Endothelial cell of umbilical vein (primary cell): Measurements from ENCODE around the gene CLEC4D. TPM values are rescaled to one million over a fixed set of nuclear protein-coding genes. Genes with fewer than 3 reads are reported as not detected.

Experiments
- BruUV-seq: library from RNA; stranded (reverse); fragments of 400-500 nt; replicated peaks from 2 replicates; lab custom pipeline; 2021; lab: Mats Ljungman, UMichigan
- CTCF ChIA-PET: fragments of 300-600, 350-600 bp; sonication (Branson Sonifier 250); formaldehyde crosslinking; loops from one replicate; lab custom pipeline; 2021; ENCODE audit warnings: antibody characterized with exemption, inconsistent platforms; lab: Charles Lee
- POLR2A ChIA-PET: fragments of 300-600, 350-600 bp; sonication (Branson Sonifier 250); formaldehyde crosslinking; loops from one replicate; lab custom pipeline; 2021; ENCODE audit warnings: antibody characterized with exemption, inconsistent platforms; lab: Charles Lee
- DNase-seq: peaks from one replicate; pipeline ENCODE4 v3.0.0-alpha.2; 2011; ENCODE audit warnings: low read depth, low spot score
- FAIRE-seq: peaks from 2 replicates; lab custom pipeline; 2011; peaks lifted over from hg19 to GRCh38; lab: Jason Lieb, UNC
- H2AFZ ChIP-seq: 2 replicates; pipeline ENCODE4 v1.6.0; 2012; ENCODE audit warnings: low read depth, low read length, control low read depth, inconsistent platforms
- H3K27ac ChIP-seq: 2 replicates; pipeline ENCODE4 v1.5.1; 2011; ENCODE audit warnings: low read depth, mild to moderate bottlenecking, control low read depth, low read length, moderate library complexity; ENCODE audit not compliant: insufficient read depth
- H3K27me3 ChIP-seq, 2 experiments: 2 replicates each; pipeline versions ENCODE4 v1.6.0 to v1.6.1; 2011; ENCODE audit warnings: low read length in 2 of 2, mixed read lengths in 1 of 2; ENCODE audit not compliant: control insufficient read depth in 2 of 2, insufficient read depth in 2 of 2
- H3K36me3 ChIP-seq, 2 experiments: 2 replicates in 1 of 2; 3 replicates in 1 of 2; pipeline ENCODE4 v1.5.1; 2011; ENCODE audit warnings: low read length in 2 of 2, mild to moderate bottlenecking in 1 of 2, moderate library complexity in 1 of 2; ENCODE audit not compliant: control insufficient read depth in 2 of 2, insufficient read depth in 2 of 2; ENCODE audit errors: extremely low read depth in 1 of 2
- H3K4me1 ChIP-seq: 3 replicates; pipeline ENCODE4 v1.5.1; 2011; ENCODE audit warnings: mild to moderate bottlenecking, low read length; ENCODE audit not compliant: control insufficient read depth, insufficient read depth; ENCODE audit errors: extremely low read depth
- H3K4me2 ChIP-seq: 2 replicates; pipeline ENCODE4 v1.6.1; 2011; ENCODE audit warnings: low read length, control low read depth, mixed read lengths; ENCODE audit not compliant: insufficient read depth
- H3K4me3 ChIP-seq, 3 experiments: fragments of 200-600 bp in 1 of 3; sonication (generic), shearing (Covaris generic) in 1 of 3; replicated peaks in 1 of 3; 2 replicates each; pipeline ENCODE4 v1.5.1; 2011 to 2016; ENCODE audit warnings: control low read depth in 3 of 3, low read length in 3 of 3, mild to moderate bottlenecking in 2 of 3, inconsistent platforms in 1 of 3, low read depth in 1 of 3, moderate library complexity in 1 of 3; ENCODE audit not compliant: insufficient read depth in 1 of 3
- H3K79me2 ChIP-seq: 2 replicates; pipeline ENCODE4 v1.6.0; 2012; ENCODE audit warnings: low read length, inconsistent platforms; ENCODE audit not compliant: control insufficient read depth, insufficient read depth
- H3K9ac ChIP-seq: replicated peaks from 2 replicates; pipeline ENCODE3; 2011; ENCODE audit warnings: low read length, control low read depth; ENCODE audit not compliant: insufficient read depth; ENCODE audit errors: extremely low read depth
- H3K9me1 ChIP-seq: replicated peaks from 3 replicates; pipeline ENCODE4 v1.6.0; 2011; ENCODE audit warnings: mild to moderate bottlenecking, low read length; ENCODE audit not compliant: control insufficient read depth, insufficient read depth; ENCODE audit errors: extremely low read depth
- H3K9me3 ChIP-seq: replicated peaks from 2 replicates; pipeline ENCODE4 v1.5.1; 2012; ENCODE audit warnings: low read length, inconsistent platforms; ENCODE audit not compliant: control insufficient read depth, insufficient read depth
- H4K20me1 ChIP-seq: replicated peaks from 2 replicates; pipeline ENCODE3; 2011; ENCODE audit warnings: mild to moderate bottlenecking, low read length; ENCODE audit not compliant: control insufficient read depth, insufficient read depth; ENCODE audit errors: extremely low read depth
- EZH2 ChIP-seq: IDR thresholded peaks from 2 replicates; pipeline ENCODE4 v1.6.1; 2012; ENCODE audit warnings: borderline replicate concordance, low read depth, mild to moderate bottlenecking, moderate library complexity, low read length, inconsistent platforms; ENCODE audit not compliant: severe bottlenecking
- FOS ChIP-seq: IDR thresholded peaks from 2 replicates; pipeline ENCODE4 v1.6.1; 2011; ENCODE audit warnings: mild to moderate bottlenecking, low read length, moderate library complexity, borderline replicate concordance; ENCODE audit not compliant: insufficient read depth
- GATA2 ChIP-seq: IDR thresholded peaks from 2 replicates; pipeline ENCODE4 v1.7.0; 2011; ENCODE audit warnings: low read depth, mild to moderate bottlenecking, moderate library complexity, mixed read lengths, low read length; ENCODE audit not compliant: insufficient read length, insufficient read depth
- JUN ChIP-seq: IDR thresholded peaks from 2 replicates; pipeline ENCODE4 v1.6.1; 2011; ENCODE audit warnings: borderline replicate concordance, low read depth; ENCODE audit not compliant: insufficient read length, insufficient read depth
- MYC ChIP-seq: IDR thresholded peaks from one replicate; pipeline ENCODE4 v1.6.1; 2011; ENCODE audit warnings: mild to moderate bottlenecking, low read depth, low read length
- POLR2A ChIP-seq: IDR thresholded peaks from 2 replicates; pipeline ENCODE4 v1.6.1; 2012; ENCODE audit warnings: low read depth, mild to moderate bottlenecking, control low read depth, low read length
- POLR2AphosphoS5 ChIP-seq: IDR thresholded peaks from 2 replicates; pipeline ENCODE4 v1.6.1; 2012; ENCODE audit warnings: low read depth, mild to moderate bottlenecking, control low read depth, low read length, moderate library complexity; ENCODE audit not compliant: insufficient read depth
- dilution Hi-C: fragments of 300-500 bp; cut with MboI; formaldehyde crosslinking; loops from one replicate; pipeline ENCODE4 v1.15.0; 2019; ENCODE audit warnings: low sequenced_read_pairs; ENCODE audit not compliant: extremely low pct_ligation_motif_present
- intact Hi-C: fragments of 100-400 bp; cut with micrococcal nuclease; formaldehyde crosslinking; loops from one replicate; pipeline ENCODE4 v1.10.0; 2022
- polyA plus RNA-seq, 4 experiments: library from polyadenylated mRNA; depleted of rRNA in 3 of 4; stranded (reverse) in 3 of 4; unstranded in 1 of 4; fragments of >200 nt; gene quantifications; 2 replicates each; pipeline versions ENCODE4 v1.2.1 to v1.2.3, GENCODE V29; 2011 to 2012; ENCODE audit warnings: missing spikeins in 1 of 4
- total RNA-seq: library from RNA; stranded (reverse); gene quantifications from 2 replicates; pipeline ENCODE4 v1.2.3, GENCODE V29; 2021
- TF ChIP-seq, protein P1 (sequence below): IDR thresholded peaks from 2 replicates; pipeline ENCODE4 v1.6.1; 2011; ENCODE audit not compliant: insufficient read depth, insufficient read length
- TF ChIP-seq, protein P2 (sequence below), 2 donors: IDR thresholded peaks; 1 replicate in 1 of 2; 2 replicates in 1 of 2; pipeline ENCODE4 v1.5.1; 2011; ENCODE audit warnings: low read length in 2 of 2, mild to moderate bottlenecking in 2 of 2, moderate library complexity in 2 of 2, control low read depth in 1 of 2, inconsistent platforms in 1 of 2, low read depth in 1 of 2; ENCODE audit not compliant: insufficient read depth in 1 of 2; ENCODE audit errors: extremely low read depth in 1 of 2

The CLEC4D gene
- total and polyA plus RNA-seq, 2 donors (not counting 3 experiments of a cell fraction or from before 2014, with no cell fraction given): not detected

DNA sequence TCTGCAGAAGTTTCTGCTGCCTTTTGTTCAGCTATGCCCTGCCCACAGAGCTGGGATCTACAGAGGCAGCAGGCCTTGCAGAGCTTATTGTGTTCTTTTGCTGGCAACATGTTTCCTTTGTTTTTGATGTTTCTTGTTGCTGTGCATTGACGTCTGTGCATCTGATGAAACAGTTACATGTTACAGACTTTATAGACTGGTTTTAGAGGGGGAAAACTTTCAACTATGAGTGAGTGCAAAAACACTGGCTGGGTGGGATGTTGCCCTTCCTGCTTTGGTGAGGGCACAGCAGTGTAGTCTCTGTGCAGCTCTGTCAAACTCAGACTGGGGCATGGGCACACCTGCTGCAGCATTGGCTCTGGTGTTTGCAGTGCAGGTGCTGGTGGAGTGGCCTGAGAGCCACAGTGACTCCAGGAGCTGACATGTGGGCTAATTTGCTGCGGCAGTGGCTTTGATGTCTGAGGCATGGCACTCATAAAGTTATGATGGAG lies 30.7 kb upstream of the CLEC4D start:
- H3K4me1 ChIP-seq: no peaks in the 10 kb centered on the region
- no peaks in the 10 kb centered on the region for H3K79me2 ChIP-seq
- intact Hi-C loops: no loop called here
- no peaks in the 10 kb centered on the region for H3K36me3 ChIP-seq
- no peak overlapping the region for H3K9ac ChIP-seq
- no peak overlapping the region for H2AFZ ChIP-seq
- DNase-seq: no peak
- no peaks in the 10 kb centered on the region for H4K20me1 ChIP-seq
- dilution Hi-C loops: no loop called here
- no TSS peak for BruUV-seq
- CTCF ChIA-PET: interaction anchor here (1.2 kb wide), 1 partner anchor 567 kb away, joined by 4 read pairs; no protein-coding TSS in a partner anchor
- TF ChIP-seq POLR2AphosphoS5 (no peak), EZH2 (no peak)
- H3K9me3 ChIP-seq: no peaks in the 10 kb centered on the region
- FAIRE-seq: no peak
- POLR2A ChIA-PET: no interaction called here
- H3K4me2 ChIP-seq: no peak overlapping the region
- H3K4me3 ChIP-seq: no peak overlapping the region
- no peaks in the 10 kb centered on the region for H3K9me1 ChIP-seq
- H3K27ac ChIP-seq: no peak overlapping the region
- peaks cover 0 to 3% of the 10 kb centered on the region in 2 experiments for H3K27me3 ChIP-seq

DNA sequence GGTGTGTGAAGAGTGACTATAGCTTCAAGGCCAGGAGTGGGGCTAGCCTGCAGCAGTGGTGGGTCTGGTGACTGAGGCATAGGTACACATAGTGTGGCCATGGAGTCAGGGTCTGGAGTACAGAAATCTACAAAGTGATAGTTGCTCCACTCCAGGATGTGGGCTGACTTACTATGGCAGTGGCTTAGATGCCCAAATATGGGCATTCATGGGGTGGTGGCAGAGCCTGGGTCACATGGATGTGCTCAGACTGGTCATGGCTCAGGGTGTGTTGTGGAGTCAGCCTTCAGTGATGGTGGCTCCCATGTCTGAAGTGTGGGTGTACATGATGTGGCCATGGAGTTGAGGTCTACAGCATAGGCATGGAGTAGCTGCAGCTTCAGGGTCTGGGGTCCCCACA lies 30.2 kb upstream of the CLEC4D start:
- Histone ChIP-seq H3K27me3 (peaks cover 0 to under 1% of the 10 kb centered on the region in 2 experiments), H3K36me3 (no peaks in the 10 kb centered on the region), H2AFZ (no peak overlapping the region), H3K9me1 (no peaks in the 10 kb centered on the region), H3K9me3 (no peaks in the 10 kb centered on the region), H3K79me2 (no peaks in the 10 kb centered on the region), H4K20me1 (no peaks in the 10 kb centered on the region), H3K9ac (no peak overlapping the region), H3K4me1 (no peaks in the 10 kb centered on the region), H3K4me3 (no peak overlapping the region), H3K4me2 (no peak overlapping the region), H3K27ac (no peak overlapping the region)
- BruUV-seq: no TSS peak
- dilution Hi-C loops: no loop called here
- ChIA-PET POLR2A (no interaction called here), CTCF (no interaction called here)
- FAIRE-seq (no peak), DNase-seq (no peak)
- TF ChIP-seq JUN (no peak), POLR2AphosphoS5 (no peak), FOS (no peak), MYC (no peak), EZH2 (no peak), GATA2 (no peak), POLR2A (no peak)
- TF ChIP-seq, protein P1, sequence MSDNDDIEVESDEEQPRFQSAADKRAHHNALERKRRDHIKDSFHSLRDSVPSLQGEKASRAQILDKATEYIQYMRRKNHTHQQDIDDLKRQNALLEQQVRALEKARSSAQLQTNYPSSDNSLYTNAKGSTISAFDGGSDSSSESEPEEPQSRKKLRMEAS: no peak
- TF ChIP-seq, protein P2, sequence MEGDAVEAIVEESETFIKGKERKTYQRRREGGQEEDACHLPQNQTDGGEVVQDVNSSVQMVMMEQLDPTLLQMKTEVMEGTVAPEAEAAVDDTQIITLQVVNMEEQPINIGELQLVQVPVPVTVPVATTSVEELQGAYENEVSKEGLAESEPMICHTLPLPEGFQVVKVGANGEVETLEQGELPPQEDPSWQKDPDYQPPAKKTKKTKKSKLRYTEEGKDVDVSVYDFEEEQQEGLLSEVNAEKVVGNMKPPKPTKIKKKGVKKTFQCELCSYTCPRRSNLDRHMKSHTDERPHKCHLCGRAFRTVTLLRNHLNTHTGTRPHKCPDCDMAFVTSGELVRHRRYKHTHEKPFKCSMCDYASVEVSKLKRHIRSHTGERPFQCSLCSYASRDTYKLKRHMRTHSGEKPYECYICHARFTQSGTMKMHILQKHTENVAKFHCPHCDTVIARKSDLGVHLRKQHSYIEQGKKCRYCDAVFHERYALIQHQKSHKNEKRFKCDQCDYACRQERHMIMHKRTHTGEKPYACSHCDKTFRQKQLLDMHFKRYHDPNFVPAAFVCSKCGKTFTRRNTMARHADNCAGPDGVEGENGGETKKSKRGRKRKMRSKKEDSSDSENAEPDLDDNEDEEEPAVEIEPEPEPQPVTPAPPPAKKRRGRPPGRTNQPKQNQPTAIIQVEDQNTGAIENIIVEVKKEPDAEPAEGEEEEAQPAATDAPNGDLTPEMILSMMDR (IDR thresholded peaks at IDR 0.05; ENCODE audit: extremely low read depth in 1 of 2, insufficient read depth in 1 of 2, low read depth in 1 of 2, low read length in 2 of 2): no peak
- intact Hi-C loops: no loop called here
